GM10248 (cell line): ENCODE results near the gene TMEM51.

Source experiments
- CTCF ChIA-PET: fragments of 300-600 bp; sonication (Branson Sonifier 250); formaldehyde crosslinking; extraction: SDS; loops from one replicate; lab custom pipeline; 2021; ENCODE audit warnings: antibody characterized with exemption; lab: Yijun Ruan, JAX
- POLR2A ChIA-PET: fragments of 350-650 bp; sonication (Branson Sonifier 250); formaldehyde crosslinking; extraction: SDS; loops from one replicate; lab custom pipeline; 2020; ENCODE audit warnings: antibody characterized with exemption; lab: Yijun Ruan, JAX
- DNase-seq: peaks from one replicate; pipeline ENCODE4 v3.0.0; 2012; ENCODE audit errors: extremely low spot score
- CTCF ChIP-seq: IDR thresholded peaks from 2 replicates; pipeline ENCODE4 v1.5.1; 2012; ENCODE audit warnings: mild to moderate bottlenecking, low read depth; ENCODE audit errors: extremely low read depth, missing control alignments, control extremely low read depth

Gene TMEM51

DNA sequence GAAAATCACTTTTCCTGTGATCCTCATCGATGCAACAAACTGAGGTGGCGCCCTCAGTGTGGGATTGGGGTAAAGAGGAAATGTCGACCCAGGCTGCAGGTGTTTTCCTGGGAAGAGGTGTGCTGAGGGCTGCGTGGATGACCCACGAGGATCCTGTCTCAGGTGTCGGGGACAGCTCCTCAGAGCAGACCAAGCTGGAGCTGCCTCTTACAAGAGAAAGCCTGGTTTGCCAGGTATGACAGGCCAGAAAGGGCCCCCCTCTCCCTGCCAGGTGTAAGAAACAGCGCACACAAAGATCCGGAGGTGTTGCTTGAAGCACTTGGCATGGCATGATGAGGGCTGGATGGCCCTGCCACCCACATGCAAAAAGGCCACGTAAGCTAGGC is 106.1 kb downstream of the TMEM51 start:
- no peak for TF ChIP-seq CTCF
- CTCF ChIA-PET: no interaction called here
- DNase-seq: no peak
- POLR2A ChIA-PET: no interaction called here

DNA sequence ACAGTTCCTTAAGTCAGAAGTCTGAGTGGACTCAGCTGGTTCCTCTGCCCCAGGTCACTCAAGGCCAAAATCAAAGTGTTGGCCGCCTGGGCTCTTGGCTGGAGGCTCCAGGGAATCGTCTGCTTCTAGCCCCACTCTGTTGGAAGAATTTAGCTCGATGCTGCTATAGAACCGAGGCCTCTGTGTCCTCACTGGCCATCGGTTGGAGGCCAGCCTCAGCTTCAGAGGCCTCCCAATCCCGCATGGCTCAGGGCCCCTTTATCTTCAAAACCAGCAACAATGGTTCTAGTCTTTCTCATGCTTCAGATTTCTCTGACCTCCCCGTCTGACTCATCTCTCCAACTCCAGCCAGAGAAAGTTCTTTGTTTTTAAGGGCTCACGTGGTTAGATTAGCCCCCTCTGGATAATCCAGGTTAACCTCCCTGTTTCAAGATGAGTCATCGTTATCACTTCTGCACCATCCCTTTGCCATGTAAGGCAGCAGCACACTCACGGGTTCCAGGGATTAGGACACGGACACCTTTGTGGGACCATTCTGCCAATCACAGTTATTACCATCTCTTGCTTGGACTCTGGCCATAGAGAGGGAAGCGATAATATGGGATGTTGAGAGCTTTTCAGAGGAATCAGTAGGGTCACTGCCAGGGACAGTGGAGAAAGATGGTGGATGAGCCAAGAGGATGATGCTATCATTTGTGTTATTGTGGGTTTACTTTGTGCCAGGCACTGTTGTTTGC is 107.0 kb downstream of the TMEM51 start:
- no peak for DNase-seq
- ChIA-PET CTCF (interaction anchor here (1.2 to 2.7 kb wide), 3 partner anchors 12 to 132 kb away, joined by 3 to 6 read pairs (median 4); no protein-coding TSS in a partner anchor), POLR2A (no interaction called here)
- TF ChIP-seq CTCF: no peak

DNA sequence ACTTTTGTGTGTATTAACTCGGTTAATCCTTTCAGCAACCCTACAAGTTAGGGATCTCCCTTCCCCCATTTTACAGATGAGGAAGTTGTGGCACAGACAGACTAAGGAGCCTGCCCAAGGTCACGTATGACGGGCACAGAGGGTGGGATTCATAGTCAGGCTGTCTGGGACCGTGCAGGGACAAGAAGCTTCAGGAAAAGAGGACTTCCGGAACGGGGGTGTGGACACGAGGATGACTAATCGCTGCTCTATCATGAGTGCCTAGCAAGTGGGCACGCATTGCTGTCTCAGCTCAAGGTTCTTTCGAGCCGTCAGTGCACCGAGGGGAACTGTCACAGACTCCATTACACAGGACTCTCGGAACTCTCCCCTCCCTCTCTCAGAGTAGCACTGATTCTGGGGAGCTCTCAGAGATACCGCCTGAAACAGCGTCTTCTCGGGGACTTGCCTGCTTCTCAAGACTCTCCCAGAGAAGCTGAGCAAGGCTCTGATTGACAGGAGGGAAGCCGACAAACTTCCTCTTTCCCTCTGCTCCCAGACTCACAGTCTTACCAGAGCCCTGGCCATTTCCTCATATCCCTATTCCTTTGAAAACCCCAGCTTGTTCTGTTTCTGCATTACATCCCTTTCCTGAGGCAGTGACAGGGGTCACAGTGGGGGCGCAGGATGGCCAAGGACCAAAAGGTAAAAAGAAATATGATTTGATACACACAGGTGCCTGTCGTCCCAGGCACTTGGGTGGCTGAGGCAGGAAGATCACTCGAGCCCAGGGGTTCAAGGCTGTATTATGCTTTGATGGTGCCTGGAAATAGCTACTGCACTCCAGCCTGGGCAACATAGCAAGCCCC is 107.8 kb downstream of the TMEM51 start:
- CTCF ChIA-PET: interaction anchor here (1.2 to 2.7 kb wide), 3 partner anchors 11 to 133 kb away, joined by 3 to 6 read pairs (median 4); no protein-coding TSS in a partner anchor
- DNase-seq: no peak
- no peak for TF ChIP-seq CTCF
- POLR2A ChIA-PET: no interaction called here

DNA sequence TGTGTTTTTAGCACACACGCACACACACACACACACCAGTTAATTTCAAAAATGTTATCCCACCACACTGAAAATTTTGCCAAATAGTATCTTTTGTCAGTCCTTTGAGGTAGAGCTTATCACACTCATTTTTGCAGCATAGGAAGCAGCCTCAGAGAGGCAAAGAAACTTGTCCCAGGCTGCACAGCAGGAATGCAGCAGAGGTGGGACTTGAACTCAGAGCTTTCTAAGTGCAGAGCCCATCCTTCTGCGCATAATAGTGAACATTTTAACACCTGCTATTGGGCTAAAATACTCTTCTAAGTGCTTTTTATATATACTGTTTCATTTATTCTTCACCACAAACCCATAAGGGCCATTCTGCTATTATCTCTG is 108.4 kb downstream of the TMEM51 start:
- DNase-seq: no peak
- POLR2A ChIA-PET: no interaction called here
- CTCF ChIA-PET: interaction anchor here (0.9 to 2.7 kb wide), 4 partner anchors 9 to 134 kb away, joined by 3 to 6 read pairs (median 4); no protein-coding TSS in a partner anchor
- TF ChIP-seq CTCF: no peak

GRCh38 chr1:15262706-15263105 is 109.2 kb downstream of the TMEM51 start:
- CTCF ChIA-PET: interaction anchor here (0.9 to 2.7 kb wide), 2 partner anchors 8 to 9 kb away, joined by 4 to 6 read pairs; no protein-coding TSS in a partner anchor
- TF ChIP-seq CTCF: no peak
- no peak for DNase-seq
- POLR2A ChIA-PET: no interaction called here

- ChIA-PET CTCF (no interaction called here), POLR2A (no interaction called here)
- no peak for TF ChIP-seq CTCF
- no peak for DNase-seq
These were observed 111.2 kb downstream of the TMEM51 start for GRCh38 chr1:15264769-15265168.
